VCaP (cell line): ENCODE measurements around the gene ZC3HAV1.

ENCODE experiments used
- H3K27ac ChIP-seq: fragments of 450-650 bp; 2 replicates; pipeline ENCODE4 v1.5.1; 2017
- TF ChIP-seq, protein P1 (sequence below): fragments of 450-650 bp; conservative IDR thresholded peaks from 2 replicates; pipeline ENCODE4 v1.5.1; 2017; ENCODE audit warnings: mild to moderate bottlenecking, moderate library complexity

ZC3HAV1 gene

DNA sequence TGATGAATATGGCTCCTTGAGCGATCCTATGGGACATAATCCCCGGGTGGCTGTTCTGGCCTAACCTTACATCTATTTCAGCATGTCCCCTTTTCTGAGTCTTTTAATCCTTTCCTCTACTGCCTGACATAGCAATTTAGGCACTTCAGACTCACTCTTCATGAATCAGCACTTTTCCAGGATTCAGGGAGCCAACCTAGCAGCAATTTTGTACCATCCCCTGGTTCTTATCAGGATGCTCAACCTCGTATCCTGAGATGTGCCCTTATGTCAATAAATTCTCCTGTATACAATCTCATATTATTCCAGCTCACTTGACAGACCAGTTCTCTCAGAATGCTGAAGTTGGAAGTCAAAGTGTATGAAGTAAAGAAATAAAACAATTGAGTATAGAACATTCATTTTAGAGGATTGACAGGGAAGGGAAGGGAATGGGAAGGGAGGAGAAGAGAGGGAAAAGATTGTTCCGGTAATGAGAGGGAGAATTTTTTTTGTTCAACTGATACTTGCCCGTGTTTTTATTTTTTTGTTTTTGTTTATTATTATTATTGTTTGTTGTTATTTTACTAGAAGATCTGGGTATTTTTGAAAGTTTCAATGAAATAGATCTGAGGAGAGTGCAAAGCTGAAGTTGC, 8.2 kb upstream of the ZC3HAV1 start:
- TF ChIP-seq, protein P1, sequence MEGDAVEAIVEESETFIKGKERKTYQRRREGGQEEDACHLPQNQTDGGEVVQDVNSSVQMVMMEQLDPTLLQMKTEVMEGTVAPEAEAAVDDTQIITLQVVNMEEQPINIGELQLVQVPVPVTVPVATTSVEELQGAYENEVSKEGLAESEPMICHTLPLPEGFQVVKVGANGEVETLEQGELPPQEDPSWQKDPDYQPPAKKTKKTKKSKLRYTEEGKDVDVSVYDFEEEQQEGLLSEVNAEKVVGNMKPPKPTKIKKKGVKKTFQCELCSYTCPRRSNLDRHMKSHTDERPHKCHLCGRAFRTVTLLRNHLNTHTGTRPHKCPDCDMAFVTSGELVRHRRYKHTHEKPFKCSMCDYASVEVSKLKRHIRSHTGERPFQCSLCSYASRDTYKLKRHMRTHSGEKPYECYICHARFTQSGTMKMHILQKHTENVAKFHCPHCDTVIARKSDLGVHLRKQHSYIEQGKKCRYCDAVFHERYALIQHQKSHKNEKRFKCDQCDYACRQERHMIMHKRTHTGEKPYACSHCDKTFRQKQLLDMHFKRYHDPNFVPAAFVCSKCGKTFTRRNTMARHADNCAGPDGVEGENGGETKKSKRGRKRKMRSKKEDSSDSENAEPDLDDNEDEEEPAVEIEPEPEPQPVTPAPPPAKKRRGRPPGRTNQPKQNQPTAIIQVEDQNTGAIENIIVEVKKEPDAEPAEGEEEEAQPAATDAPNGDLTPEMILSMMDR: no peak

DNA sequence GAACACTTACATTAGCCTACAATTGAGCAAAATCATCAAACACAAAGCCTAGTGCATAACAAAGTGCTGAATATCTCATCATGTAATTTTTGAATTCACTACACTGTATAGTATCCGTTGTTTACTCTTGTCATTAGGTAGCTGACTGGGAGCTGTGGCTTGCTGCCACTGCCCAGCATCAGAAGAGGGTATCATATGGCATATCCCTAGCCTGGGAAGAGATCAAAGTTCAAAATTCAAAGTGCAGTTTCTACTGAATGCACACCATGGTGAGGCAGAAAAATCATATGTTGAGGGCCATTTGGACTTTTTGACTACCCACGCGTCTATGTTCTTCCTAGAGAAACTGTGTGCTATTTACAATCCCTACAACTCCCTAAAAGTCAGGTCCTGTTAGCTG, 7.5 kb upstream of the ZC3HAV1 start:
- TF ChIP-seq, protein P1: no peak
- peak overlapping the region; percentile 72 for H3K27ac ChIP-seq

More for the DNA sequence above, 8.2 kb upstream of the ZC3HAV1 start:
- H3K27ac ChIP-seq: peak overlapping the region; percentile 72

DNA sequence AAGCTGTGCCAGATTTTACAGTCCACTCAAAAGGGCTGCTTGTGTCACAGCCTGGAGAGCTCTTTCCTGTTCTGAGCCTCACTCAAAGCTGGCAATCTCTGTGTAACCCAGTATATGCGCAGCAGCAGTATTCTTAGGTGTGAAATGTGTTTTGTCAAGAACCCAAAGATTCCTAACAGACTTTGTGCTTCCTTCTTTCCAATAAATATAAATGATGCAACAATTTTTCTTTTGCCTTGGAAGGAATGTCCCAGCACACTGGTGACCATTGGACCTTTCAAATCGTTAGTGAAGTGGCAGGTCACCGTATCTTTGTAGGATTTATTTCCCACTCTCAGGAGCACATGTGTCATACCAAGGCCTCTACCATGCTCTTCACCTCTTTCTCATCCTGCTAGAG, 5.6 kb upstream of the ZC3HAV1 start:
- TF ChIP-seq, protein P1: no peak
- peak overlapping the region; percentile 97; the same call in 1 of the 2 replicates for H3K27ac ChIP-seq

DNA sequence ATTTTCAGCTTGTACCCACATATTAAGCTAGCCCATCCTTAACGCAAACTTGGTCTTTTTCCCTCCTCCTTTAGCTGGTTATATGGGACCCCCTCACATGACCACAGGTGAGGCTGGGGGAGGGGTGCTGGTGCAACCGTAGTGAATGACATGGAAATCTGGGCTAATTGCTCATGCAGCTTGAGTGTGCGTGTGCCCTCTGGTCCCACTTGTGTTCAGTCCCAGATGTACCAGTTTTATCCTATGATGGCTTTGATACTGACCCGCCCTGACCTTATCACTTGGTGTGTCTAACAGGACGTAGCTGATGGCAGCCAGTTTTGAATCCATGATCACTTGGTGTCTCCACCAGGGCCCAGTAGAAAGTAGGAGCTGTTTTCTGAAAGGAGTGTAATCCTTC, 5.1 kb upstream of the ZC3HAV1 start:
- TF ChIP-seq, protein P1: no peak
- H3K27ac ChIP-seq: peak overlapping the region; percentile 97; the same call in 1 of the 2 replicates

DNA sequence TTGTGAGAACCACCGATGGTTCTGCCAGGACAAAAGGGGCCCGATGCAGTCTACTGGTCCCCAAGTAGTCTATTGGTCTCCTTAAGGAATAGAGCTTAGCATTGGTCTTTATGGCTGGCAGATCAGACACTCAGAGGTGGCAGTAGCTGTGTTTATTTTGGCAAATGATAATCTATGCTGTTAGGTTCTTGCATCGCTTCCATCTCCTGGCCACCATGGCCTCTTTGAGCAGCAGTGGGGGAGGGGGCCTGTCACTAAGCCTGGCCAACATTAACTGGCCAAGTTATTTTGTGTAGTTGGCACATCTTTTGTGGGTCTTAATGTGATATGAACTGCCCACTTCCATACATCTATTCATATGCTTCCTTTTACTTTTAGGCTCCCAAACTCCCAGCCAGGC, 4.5 kb upstream of the ZC3HAV1 start:
- H3K27ac ChIP-seq: peak overlapping the region; percentile 97
- TF ChIP-seq, protein P1: no peak

DNA sequence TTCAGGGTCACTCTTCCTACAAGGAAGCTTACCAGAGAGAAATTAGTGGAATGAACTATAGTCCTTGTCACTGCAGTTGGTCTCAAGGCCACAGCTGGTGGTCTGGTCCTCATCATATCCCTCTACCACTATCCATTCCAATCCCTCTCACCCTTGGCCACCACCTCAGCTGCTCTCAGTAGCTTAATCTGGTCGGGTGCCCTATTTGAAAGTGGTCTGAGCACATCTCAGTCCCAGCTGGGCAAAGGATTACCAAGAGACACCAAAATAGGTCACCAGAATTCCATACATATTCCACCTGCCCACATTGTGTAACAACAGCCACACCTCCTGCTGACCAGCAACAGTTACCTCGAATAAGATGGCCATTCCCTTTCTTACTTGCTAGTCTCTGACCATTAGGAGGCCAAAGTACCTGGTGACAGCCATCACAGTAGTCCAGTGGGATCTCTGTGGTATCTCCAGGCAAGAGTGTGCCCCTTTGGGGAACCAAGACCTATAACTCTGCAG, 3.3 kb upstream of the ZC3HAV1 start:
- TF ChIP-seq, protein P1: no peak
- peak overlapping the region; percentile 97 for H3K27ac ChIP-seq

DNA sequence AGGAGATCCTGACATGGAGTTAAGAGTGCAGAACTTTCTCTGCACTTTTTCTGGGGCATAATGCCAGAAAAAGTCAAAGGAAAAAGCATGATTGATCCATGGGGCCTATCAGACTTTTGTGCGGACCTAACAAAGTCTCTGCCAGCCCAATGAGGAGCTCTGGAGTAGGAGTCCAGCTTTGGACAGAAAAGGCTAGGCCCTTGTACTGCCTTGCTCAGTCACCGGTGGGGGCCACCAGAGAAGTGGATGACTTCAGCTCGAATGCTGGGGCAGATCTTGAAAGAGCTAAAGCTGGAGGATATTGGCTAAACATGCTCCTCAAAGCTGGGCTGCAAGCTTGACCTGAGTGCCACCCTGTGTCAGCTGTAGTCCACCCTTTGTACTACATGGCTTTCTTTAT, 2.8 kb upstream of the ZC3HAV1 start:
- H3K27ac ChIP-seq: peak overlapping the region; percentile 97
- TF ChIP-seq, protein P1: no peak
